Esophagus squamous epithelium (tissue), 4 donors: ENCODE measurements around the gene SLC6A9.

ENCODE experiments used
- CTCF ChIP-seq, 6 experiments: fragments of 450-650 bp in 4 of 6; fragments of 200-600 bp in 2 of 6; sonication (generic) in 2 of 6; IDR thresholded peaks; one replicate each; pipeline ENCODE4 v1.5.1; 2016 to 2019; ENCODE audit warnings: antibody characterized with exemption in 6 of 6, mild to moderate bottlenecking in 4 of 6, moderate library complexity in 4 of 6
- POLR2A ChIP-seq, 4 donors: fragments of 450-650 bp; IDR thresholded peaks; one replicate each; pipeline ENCODE4 v1.6.1; 2017; ENCODE audit warnings: antibody characterized with exemption in 4 of 4, mild to moderate bottlenecking in 4 of 4, moderate library complexity in 3 of 4

DNA sequence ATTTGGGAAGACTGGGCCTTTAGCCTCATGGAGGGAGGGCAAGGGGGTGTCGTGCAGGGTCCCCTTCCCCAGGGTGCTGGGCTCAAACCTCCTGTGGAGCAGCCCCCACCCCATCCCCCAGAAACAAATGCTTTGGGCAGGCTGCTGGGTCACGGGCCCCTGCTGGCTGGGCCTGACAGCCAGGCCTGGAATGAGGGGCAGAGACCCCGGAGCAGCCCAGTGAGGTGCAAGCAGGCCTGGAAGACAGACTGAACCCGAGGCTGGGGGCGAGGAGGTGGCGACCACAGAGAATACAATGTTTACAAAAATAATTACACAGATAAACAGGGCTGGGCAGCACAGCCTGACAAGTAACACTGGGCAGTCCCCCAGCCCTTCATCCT, 34.5 kb downstream of the SLC6A9 start:
- TF ChIP-seq CTCF (IDR thresholded peaks at IDR 0.05), result no peak
- no peak for TF ChIP-seq POLR2A (IDR thresholded peaks at IDR 0.05)
